Activated CD4-positive, alpha-beta T cell treated with anti-CD3 and anti-CD28 coated beads, Interleukin-2, amount 50 U/mL, for 48 hours (primary cell): ENCODE measurements around the gene MFAP2.

Experiments
- DNase-seq, 2 experiments: peaks; one replicate each; pipeline ENCODE4 v3.0.0-alpha.2; 2020

The MFAP2 gene

DNA sequence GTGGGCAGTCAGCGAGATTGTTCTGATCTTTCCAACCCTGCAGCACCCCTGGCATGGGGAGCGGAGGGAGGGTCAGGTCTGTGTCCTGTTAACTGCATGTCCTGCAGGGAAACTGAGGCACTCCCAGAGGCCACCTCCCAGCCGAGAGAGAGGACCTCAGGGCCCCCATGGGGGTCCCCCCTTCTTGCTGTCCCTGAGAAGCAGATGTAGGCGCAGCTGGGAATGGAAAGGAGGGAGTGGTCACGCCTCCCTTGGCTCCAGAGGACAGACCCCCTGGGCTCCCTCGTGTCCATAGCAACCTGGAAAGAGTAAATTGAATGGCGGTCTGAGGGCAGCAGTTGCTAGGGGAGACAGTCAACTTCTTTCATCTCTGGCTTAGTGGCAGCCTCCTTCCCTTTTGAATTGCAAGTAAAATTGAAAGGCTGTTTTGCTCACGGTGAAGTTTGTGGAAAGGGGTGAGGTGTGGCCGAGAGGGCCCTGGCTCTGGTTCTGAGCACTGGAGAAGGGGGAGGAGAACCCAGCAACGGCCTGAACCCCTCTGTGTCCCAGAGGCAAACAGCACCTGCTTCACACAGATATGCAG is 53.8 kb downstream of the MFAP2 start:
- no peak for DNase-seq

DNA sequence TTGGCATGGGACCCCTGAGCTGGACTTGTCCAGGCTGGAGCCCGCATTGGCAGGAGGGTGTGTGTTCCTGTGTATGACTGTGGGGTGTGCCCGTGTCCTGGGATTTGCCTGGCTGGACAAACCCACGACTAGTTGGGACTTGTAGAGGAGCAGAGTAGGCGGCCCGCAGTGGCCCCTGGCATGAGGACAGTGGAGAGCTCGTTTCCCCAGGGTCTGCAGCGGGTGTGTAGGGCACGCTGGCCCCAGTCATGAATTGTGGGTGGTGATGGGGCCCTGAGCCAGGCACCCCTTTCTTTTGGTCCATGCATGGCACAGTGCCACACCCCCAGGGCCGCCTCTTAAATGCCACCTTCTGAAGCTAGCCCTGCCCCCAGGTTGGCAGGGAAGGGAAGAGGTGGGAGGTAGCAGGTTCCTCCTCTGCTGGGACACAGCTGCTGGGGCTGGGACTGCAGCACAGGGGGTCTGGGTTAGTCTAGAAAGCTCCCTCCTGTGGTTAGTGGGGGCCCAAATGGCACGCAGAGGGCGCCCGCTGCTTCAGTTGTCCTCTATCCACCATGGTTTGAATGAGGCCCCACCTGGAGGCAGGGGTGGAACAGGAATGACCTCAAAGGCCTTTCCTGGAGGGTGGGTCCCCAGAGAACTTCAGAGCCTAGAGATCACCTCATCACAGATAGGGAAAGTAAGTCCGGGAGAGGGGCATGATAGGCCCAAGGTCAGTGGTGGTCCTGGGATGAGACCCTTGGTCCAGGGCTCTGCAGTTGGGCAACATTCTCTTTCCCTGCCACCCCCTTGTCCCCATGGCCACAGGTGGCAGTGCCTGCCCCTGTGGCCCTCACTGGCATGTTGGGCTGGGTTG is 54.6 kb downstream of the MFAP2 start:
- DNase-seq: no peak

DNA sequence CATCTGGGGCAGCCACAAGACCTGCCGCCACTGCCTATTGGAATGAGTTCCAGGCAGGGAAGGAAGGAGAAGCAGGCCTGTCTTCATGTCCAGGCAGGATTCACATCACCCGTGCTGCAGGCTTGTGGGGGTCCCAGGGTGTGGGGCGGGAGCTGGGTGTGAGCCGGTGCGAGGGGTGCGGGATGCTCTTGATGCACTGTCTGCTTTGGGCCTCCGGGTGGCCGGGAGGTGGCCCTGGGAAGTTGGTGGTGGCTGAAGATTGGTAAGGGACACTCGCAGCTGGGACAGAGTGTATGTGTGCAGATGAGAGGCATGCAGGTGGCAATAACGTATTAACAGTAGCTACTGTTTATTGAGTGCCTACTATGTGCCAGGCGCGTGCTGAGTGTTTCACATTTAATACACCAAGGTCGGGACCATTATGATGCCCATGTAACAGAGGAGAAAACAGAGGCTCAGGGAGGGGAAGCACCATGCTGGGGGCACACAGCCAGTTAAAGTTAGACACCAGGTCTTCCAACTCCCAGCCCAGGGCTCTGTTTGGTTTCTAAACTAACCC is 55.4 kb downstream of the MFAP2 start:
- DNase-seq: no peak
